Lower leg skin (tissue), 4 donors: Measurements from ENCODE around the gene SPTB. TPM values are rescaled to one million over a fixed set of nuclear protein-coding genes. Genes with fewer than 3 reads are reported as not detected.

Source experiments
- DNase-seq, 2 donors: peaks; one replicate each; pipeline ENCODE4 v3.0.0-alpha.2; 2019; ENCODE audit warnings: low spot score in 2 of 2
- H3K4me3 ChIP-seq: fragments of 200-600 bp; sonication (generic); 2 replicates; pipeline ENCODE4 v1.5.1; 2017; ENCODE audit warnings: mild to moderate bottlenecking, low read depth; ENCODE audit not compliant: poor library complexity, severe bottlenecking
- POLR2A ChIP-seq, 2 donors: fragments of 450-650 bp; IDR thresholded peaks; one replicate each; pipeline ENCODE4 v1.6.1; 2016 to 2017; ENCODE audit warnings: antibody characterized with exemption in 2 of 2, mild to moderate bottlenecking in 1 of 2, moderate library complexity in 1 of 2
- WGBS, 2 donors: methylation state at CpG; one replicate each; pipeline ENCODE4 v1.1.5; 2018; 5-methylcytosine and 5-hydroxymethylcytosine counted together
- intact Hi-C: fragments of 100-400 bp; cut with DNase I; formaldehyde crosslinking; loops from one replicate; pipeline ENCODE4 v1.15.0; 2023; ENCODE audit warnings: low total_unique reads
- total RNA-seq, 4 donors: library from RNA; depleted of rRNA; stranded (reverse); fragments of >200 nt; gene quantifications; one replicate each; pipeline ENCODE4 v1.1.0, GENCODE V29; 2016
- TF ChIP-seq, protein P1 (sequence below), 3 donors: fragments of 450-650 bp; IDR thresholded peaks; one replicate each; pipeline ENCODE4 v1.5.1; 2016; ENCODE audit warnings: antibody characterized with exemption in 3 of 3, mild to moderate bottlenecking in 3 of 3, moderate library complexity in 2 of 3

SPTB gene
- total RNA-seq, 4 donors from 2014 or later, result 0.34 to 1.3 (median 0.92) TPM

DNA sequence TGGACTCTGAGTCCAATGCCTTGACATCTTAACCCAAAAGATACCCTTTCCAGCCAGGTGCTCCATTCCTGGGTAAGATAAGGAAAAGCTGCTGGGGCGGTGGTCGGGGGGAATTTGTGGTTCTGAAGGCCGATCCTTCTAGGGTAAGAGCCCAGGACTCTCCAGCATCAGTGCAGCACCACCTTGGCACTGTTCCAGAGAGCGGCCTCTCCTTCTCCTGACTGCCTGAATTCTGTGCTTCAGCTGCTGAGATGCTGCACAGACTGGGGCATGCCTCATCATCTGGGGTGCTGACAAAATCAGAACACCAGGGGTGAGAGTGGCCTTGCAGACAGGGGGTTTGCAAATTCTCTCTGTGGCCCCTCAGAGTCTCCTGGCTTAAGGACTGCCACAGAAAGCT, 87.5 kb downstream of the SPTB start:
- TF ChIP-seq POLR2A (IDR thresholded peaks at IDR 0.05), result no peak
- TF ChIP-seq, protein P1, sequence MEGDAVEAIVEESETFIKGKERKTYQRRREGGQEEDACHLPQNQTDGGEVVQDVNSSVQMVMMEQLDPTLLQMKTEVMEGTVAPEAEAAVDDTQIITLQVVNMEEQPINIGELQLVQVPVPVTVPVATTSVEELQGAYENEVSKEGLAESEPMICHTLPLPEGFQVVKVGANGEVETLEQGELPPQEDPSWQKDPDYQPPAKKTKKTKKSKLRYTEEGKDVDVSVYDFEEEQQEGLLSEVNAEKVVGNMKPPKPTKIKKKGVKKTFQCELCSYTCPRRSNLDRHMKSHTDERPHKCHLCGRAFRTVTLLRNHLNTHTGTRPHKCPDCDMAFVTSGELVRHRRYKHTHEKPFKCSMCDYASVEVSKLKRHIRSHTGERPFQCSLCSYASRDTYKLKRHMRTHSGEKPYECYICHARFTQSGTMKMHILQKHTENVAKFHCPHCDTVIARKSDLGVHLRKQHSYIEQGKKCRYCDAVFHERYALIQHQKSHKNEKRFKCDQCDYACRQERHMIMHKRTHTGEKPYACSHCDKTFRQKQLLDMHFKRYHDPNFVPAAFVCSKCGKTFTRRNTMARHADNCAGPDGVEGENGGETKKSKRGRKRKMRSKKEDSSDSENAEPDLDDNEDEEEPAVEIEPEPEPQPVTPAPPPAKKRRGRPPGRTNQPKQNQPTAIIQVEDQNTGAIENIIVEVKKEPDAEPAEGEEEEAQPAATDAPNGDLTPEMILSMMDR (IDR thresholded peaks at IDR 0.05), result no peak
- no peak overlapping the region for H3K4me3 ChIP-seq
- no peak for DNase-seq
- WGBS, 2 donors, result 78 to 86% methylated on average over 4 of the region's 4 CpGs
- intact Hi-C loops, result no loop called here

DNA sequence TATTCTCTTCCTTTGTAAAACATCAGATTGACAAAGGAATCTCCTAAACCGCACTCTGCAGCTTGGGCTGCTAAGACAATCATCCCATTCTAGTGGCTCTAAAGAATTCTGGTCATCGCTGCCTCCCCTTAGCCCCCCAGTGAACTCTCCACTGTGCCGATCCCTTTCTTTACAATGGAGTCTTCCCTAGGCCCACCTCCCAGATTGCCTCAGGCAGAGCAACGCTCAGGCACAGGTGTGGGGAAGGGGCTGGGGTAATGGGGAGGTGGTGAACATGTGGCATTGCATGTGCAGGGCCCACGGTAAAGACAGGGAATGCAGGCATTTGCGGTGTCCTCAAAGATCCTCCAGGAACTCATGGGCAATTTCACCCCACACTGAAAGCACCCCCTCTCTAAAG, 89.2 kb downstream of the SPTB start:
- no peak for DNase-seq
- intact Hi-C loops, result no loop called here
- TF ChIP-seq, protein P1 (IDR thresholded peaks at IDR 0.05), result no peak
- TF ChIP-seq POLR2A (IDR thresholded peaks at IDR 0.05), result no peak
- WGBS, 2 donors, result 85 to 90% methylated on average over 6 of the region's 6 CpGs
- H3K4me3 ChIP-seq, result no peak overlapping the region

DNA sequence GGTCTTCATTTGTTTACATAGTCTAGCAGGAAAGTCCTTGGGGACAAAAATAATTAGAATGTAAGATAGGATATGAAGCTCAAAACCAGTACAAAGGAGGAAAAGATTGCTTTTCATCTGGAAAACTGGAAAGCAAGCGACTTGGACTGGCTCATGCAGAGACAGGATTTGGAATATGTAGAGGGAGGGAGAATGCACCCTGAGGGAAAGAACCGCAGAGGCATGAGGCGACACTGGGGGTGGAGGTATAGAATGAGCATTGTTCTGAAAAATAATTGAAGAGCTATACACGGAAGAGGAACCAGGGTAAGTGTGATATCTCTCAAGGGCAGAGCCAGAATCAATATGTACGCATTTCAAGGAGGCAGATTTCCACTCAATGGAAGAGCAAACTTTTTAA, 90.0 kb downstream of the SPTB start:
- 64 to 65% methylated on average over 5 of the region's 5 CpGs for WGBS, 2 donors
- no peak for DNase-seq
- TF ChIP-seq, protein P1 (IDR thresholded peaks at IDR 0.05), result no peak
- no peak for TF ChIP-seq POLR2A (IDR thresholded peaks at IDR 0.05)
- H3K4me3 ChIP-seq, result no peak overlapping the region
- intact Hi-C loops, result loop anchor here (10.0 kb wide), 1 partner anchor 335 kb away; no protein-coding TSS in a partner anchor

DNA sequence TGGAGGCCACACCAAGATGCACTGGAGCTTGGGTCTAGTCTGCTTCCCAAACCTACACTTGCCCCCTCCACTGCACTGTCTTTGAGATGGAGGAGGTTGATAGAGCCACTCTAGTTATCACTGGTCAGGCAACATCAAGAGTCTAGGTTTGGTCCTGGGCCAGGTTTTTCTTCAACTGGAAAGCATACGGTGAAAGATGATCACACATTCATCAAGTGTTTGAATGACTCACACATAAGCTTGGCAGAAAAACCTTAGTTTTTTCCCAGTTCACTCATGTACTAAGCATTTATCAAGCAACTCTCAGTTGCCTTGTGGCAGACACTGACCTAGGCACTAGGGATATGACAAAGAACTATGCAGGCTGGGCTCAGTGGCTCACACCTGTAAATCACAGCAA, 91.0 kb downstream of the SPTB start:
- intact Hi-C loops, result loop anchor here (10.0 kb wide), 1 partner anchor 334 kb away; no protein-coding TSS in a partner anchor
- WGBS, 2 donors, result 8 to 12% methylated on average over 1 of the region's 1 CpG
- TF ChIP-seq, protein P1 (IDR thresholded peaks at IDR 0.05), result no peak
- TF ChIP-seq POLR2A (IDR thresholded peaks at IDR 0.05), result no peak
- no peak overlapping the region for H3K4me3 ChIP-seq
- no peak for DNase-seq

DNA sequence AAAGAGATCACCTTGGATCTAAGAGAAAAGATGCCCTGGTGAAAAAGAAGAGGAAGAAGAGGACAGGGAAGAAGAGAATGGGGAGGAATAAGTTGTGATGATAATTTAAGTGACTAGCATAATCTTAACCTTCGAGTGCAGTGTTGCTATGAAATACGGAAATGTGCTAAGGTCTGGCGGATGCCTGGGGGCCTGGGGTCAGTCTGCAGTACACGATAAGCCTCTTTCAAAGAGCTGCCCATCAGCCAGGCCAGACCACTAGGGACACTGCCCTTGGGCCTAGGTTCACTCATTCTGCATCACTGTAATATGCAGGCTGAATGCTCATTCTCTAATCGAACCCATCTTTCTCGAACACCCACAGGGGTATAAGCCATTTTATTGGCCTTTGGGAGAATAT, 92.1 kb downstream of the SPTB start:
- no peak for DNase-seq
- TF ChIP-seq POLR2A (IDR thresholded peaks at IDR 0.05), result no peak
- intact Hi-C loops, result loop anchor here (10.0 kb wide), 1 partner anchor 333 kb away; no protein-coding TSS in a partner anchor
- H3K4me3 ChIP-seq, result no peak overlapping the region
- 86 to 93% methylated on average over 6 of the region's 6 CpGs for WGBS, 2 donors

DNA sequence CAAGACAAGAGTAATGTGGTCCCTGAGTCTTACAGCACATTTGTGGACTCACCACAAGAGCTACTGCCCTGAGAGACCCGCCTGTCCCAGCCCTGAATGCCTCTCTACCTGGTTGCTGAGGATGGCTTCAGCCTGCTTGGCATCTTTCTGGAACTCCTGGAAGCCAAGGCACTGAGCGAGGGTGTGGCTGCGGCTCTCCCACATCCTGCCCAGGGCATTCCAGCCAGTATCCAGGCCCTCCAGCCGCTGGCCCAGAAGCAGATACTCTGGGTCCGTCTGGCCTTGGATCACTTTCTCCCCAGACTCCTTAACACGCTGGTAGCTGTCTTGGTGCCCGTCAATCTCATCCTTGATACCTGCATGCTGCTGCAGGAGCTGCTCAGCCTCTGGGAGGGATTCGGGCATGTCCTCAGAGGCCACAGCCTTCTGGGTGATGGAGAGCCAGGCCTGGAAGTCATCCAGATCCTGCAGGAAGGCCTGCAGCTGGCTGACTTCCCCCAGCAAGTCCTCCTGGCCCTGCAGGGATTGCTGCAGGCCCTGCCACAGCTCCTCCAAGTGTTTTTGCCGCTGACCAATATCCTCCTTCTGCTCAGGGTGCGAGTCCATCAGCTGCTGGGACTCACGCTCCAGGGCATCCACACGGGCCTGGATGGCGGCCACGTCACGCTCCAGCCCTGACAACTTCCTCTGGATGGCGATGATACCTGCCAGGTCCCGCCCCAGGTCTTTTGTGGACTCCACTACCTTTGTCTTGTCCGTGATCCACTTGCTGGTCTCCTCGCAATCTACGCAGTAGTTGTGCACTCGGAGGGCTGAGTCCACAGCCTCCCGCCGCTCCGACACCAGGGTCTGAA, 93.2 kb downstream of the SPTB start:
- no peak for TF ChIP-seq POLR2A (IDR thresholded peaks at IDR 0.05)
- TF ChIP-seq, protein P1 (IDR thresholded peaks at IDR 0.05), result no peak
- WGBS, 2 donors, result 85 to 90% methylated on average over 23 to 24 of the region's 24 CpGs
- DNase-seq, result no peak
- intact Hi-C loops, result loop anchor here (10.0 kb wide), 1 partner anchor 332 kb away; no protein-coding TSS in a partner anchor
- H3K4me3 ChIP-seq, result no peak overlapping the region
